ENCODE data around the gene CCSAP. TPM values are rescaled to one million over a fixed set of nuclear protein-coding genes. Genes with fewer than 3 reads are reported as not detected.
"Not testable (repeated sequence)": the region's sequence is repeated elsewhere in the genome, so short reads cannot be mapped to it uniquely, and the experiment has no call there.

Gene CCSAP
- total RNA-seq, 2 experiments from 2014 or later = 7.9 to 8.4 TPM

DNA sequence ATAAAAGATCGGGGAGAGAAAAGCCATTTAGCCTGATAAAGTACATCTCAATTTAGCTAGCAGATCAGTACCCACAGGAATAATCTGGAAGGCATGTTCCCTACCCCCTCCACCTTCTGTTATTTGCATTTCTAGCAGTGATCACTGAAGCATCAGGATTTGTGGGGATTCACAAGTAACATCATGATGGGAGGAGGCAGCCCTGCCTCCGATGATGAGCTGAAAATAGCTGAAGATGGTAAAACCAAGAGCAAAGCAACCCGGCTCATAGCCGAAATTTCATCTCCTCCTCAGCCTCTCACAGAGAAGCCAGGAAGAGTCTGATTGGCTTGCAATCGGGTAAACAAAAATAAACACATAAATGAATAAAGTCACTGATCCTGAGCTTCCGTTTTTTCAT lies 2.4 kb downstream of the CCSAP start:
- no peak for DNase-seq
- intact Hi-C loops (cut with DNase I, micrococcal nuclease) = loop anchor here (5.0 to 10.0 kb wide), 4 partner anchors 53 to 1637 kb away; partner anchors contain the start of genes ARV1 (in 1 of the 2), RNF187 (in 1 of the 2) and TTC13 (in 1 of the 2)
- H3K4me3 Mint-ChIP-seq = peak overlapping the region; percentile 88
- ATAC-seq = no peak
- peak overlapping the region; percentile 27 for H3K27ac Mint-ChIP-seq
- H3K36me3 Mint-ChIP-seq (ENCODE audit: low read depth) = peaks cover 6% of the 10 kb centered on the region
- H3K9me3 Mint-ChIP-seq (ENCODE audit: low read depth) = peaks cover 2% of the 10 kb centered on the region
- peaks cover 45% of the 10 kb centered on the region for H3K4me1 Mint-ChIP-seq
- H3K27me3 Mint-ChIP-seq = peaks cover 9% of the 10 kb centered on the region
- POLR2A ChIA-PET = no interaction called here
- CTCF ChIA-PET = interaction anchor here (0.6 to 1.0 kb wide), 4 partner anchors 9 to 1615 kb away, joined by 3 to 4 read pairs (median 3); no protein-coding TSS in a partner anchor

DNA sequence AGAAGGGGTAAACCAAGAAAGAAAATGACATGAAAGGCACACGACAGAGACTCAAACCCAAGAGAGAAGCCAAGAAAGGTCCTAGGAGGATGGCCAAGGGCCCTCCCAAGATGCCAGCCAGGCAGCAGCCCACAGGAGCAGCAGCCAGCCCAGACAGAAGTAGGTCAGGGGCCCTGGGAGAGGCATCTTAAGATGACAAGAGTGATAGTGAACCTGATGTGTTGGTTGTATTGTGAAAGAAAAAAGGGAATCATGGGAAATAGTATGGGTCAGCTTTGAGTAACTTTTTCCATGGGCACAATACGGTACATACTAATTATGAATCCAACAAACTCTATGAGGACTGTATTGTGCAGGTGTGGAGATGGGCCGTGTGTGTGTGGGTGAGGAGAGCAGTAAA lies 3.3 kb downstream of the CCSAP start:
- DNase-seq (peak; percentile 53), ATAC-seq (peak; percentile 31)
- H3K4me3 Mint-ChIP-seq = peak overlapping the region; percentile 88
- H3K9me3 Mint-ChIP-seq (ENCODE audit: low read depth) = no peaks in the 10 kb centered on the region
- H3K27ac Mint-ChIP-seq = peak overlapping the region; percentile 11
- CTCF ChIA-PET = no interaction called here
- peaks cover 2% of the 10 kb centered on the region for H3K27me3 Mint-ChIP-seq
- peaks cover 9% of the 10 kb centered on the region for H3K36me3 Mint-ChIP-seq (ENCODE audit: low read depth)
- intact Hi-C loops (cut with DNase I, micrococcal nuclease) = no loop called here
- H3K4me1 Mint-ChIP-seq = peaks cover 45% of the 10 kb centered on the region
- POLR2A ChIA-PET = no interaction called here

DNA sequence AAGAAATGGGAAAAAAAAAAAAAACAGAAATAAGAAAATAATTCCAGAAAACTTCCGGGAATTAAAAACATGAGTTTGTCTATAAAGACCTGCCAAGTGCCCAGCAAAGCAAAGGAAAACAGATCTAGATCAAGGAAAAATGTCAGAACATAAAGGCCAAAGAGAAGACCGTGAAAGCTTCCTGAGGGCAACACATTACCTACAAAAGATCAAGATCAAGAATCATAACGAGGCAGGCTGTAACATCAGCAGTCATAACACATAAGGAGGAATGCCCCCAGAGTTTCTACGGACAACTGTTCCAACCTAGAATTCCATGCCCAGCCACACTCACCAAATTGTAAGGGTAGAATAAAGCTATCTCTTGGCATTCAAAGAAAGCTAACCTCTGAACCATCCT lies 3.8 kb downstream of the CCSAP start:
- Mint-ChIP-seq H3K4me1 (peaks cover 45% of the 10 kb centered on the region), H3K9me3 (ENCODE audit: low read depth) (peaks cover 2% of the 10 kb centered on the region), H3K27ac (peak overlapping the region; percentile 11), H3K4me3 (peak overlapping the region; percentile 88), H3K27me3 (no peaks in the 10 kb centered on the region), H3K36me3 (ENCODE audit: low read depth) (peaks cover 12% of the 10 kb centered on the region)
- POLR2A ChIA-PET = interaction anchor here (0.6 to 0.7 kb wide), 2 partner anchors 84 to 216 kb away, joined by 4 to 6 read pairs; no protein-coding TSS in a partner anchor
- CTCF ChIA-PET = interaction anchor here (0.7 kb wide), 1 partner anchor 113 kb away, joined by 3 read pairs; no protein-coding TSS in a partner anchor
- ATAC-seq (no peak), DNase-seq (no peak)
- intact Hi-C loops (cut with DNase I, micrococcal nuclease) = no loop called here

DNA sequence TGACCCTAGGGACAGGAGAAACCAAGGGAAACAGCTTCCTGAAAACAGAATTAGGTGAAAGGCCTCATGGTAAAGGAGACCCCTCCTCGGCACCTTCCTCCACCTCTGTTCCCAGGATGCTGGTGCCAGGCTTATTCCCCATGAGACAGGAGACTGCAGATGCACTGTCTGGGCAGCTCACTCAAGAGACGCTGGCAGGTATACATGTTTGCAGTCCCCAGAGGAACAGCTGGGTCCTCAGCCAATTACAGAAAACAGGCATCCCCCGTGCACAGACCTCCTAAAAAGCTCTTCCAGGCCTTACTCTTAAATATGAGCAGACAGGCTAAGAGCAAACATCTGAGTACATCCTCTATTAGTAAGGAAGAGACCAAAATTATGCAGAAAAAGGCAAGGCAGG lies 6.5 kb downstream of the CCSAP start:
- Mint-ChIP-seq H3K36me3 (ENCODE audit: low read depth) (peaks cover 12% of the 10 kb centered on the region), H3K27ac (no peak overlapping the region), H3K9me3 (ENCODE audit: low read depth) (peaks cover 2% of the 10 kb centered on the region), H3K4me1 (peaks cover 34% of the 10 kb centered on the region), H3K4me3 (no peak overlapping the region), H3K27me3 (no peaks in the 10 kb centered on the region)
- ATAC-seq = no peak
- no peak for DNase-seq
- ChIA-PET CTCF (interaction anchor here (0.6 kb wide), 2 partner anchors 148 to 1171 kb away, joined by 3 read pairs; no protein-coding TSS in a partner anchor), POLR2A (no interaction called here)
- intact Hi-C loops (cut with DNase I, micrococcal nuclease) = no loop called here

DNA sequence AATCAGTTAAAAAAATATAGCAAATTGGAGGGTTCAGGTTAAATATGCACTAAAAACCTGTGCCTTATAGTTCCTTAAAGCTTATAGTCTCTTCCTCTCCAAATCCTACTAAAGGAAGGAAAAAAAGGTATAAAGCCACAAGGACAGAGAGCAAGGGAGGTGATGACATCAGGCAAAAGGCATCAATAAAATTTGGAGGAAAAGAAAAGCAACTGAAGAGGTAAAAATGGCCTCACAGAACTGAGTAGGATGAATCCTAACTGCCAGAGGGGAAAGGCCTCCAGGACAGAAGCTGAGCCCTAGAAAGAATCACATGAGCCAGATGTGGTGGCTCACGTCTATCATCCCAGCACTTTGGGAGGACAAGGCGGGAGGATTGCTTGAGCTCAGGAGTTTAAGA lies 8.1 kb downstream of the CCSAP start:
- H3K27me3 Mint-ChIP-seq = no peaks in the 10 kb centered on the region
- ATAC-seq (no peak), DNase-seq (no peak)
- H3K4me1 Mint-ChIP-seq = peaks cover 24% of the 10 kb centered on the region
- peaks cover 2% of the 10 kb centered on the region for H3K9me3 Mint-ChIP-seq (ENCODE audit: low read depth)
- POLR2A ChIA-PET = no interaction called here
- H3K4me3 Mint-ChIP-seq = no peak overlapping the region
- H3K36me3 Mint-ChIP-seq (ENCODE audit: low read depth) = peaks cover 7% of the 10 kb centered on the region
- H3K27ac Mint-ChIP-seq = no peak overlapping the region
- CTCF ChIA-PET = interaction anchor here (1.3 kb wide), 1 partner anchor 14 kb away, joined by 3 read pairs; no protein-coding TSS in a partner anchor
- intact Hi-C loops (cut with DNase I, micrococcal nuclease) = no loop called here

DNA sequence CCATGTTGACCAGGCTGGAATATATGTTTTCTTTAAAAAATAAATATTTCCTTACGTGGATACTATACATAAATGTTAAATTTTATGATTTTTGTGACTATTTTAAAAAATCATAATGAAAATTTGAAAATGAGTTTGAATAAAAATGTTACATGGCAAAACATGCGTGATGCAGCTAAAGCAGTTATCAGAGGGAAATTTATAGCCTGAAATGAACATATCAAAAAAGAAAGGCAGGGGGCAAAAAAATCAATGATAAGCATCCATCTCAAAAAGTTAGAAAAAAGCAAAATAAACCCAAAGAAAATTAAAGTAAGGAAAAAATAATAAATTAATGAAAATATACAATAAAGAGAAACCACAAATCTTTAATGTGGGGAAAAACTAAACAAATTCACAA lies 8.6 kb downstream of the CCSAP start:
- Mint-ChIP-seq H3K4me3 (no peak overlapping the region), H3K27ac (no peak overlapping the region), H3K27me3 (no peaks in the 10 kb centered on the region), H3K36me3 (ENCODE audit: low read depth) (peaks cover 7% of the 10 kb centered on the region), H3K9me3 (ENCODE audit: low read depth) (peaks cover 2% of the 10 kb centered on the region), H3K4me1 (peaks cover 19% of the 10 kb centered on the region)
- ChIA-PET POLR2A (no interaction called here), CTCF (interaction anchor here (1.3 kb wide), 1 partner anchor 14 kb away, joined by 3 read pairs; no protein-coding TSS in a partner anchor)
- intact Hi-C loops (cut with DNase I, micrococcal nuclease) = no loop called here
- DNase-seq = no peak
- ATAC-seq = no peak

DNA sequence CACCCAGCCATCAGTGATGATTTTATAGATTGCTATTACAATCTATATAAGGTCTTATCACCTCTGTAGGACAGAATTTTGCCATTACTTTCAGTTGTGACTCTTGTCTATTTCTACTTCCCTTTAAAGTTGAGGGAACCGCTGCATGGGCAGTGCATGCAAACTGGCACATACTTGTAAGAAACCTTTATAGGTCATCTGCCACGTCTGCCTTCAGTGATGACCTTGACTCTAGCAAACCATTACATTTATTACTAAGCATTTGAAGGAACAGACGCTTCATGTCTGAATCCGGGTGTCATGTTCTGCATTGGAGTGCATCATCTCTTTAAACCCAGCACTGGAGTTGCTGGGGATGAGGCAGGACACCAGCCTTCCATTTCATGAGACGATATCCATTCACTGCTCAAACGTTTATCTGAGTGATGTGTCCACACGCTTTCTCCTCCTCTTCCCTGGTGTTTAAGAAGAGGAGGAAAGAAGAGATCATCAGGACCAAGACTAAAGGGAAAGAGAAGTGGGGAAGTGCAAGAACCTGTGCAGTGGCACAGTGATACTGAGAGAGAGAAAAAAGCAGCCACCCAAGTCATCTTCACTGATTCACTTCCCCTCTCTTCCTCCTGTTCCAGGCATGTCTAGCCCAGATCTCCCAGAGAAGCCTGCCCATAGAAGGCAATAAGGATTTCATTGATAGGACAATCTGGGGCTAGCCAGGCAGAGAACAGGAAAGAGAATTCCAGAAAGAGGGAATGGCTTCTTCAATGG lies 14.1 kb downstream of the CCSAP start:
- intact Hi-C loops (cut with DNase I, micrococcal nuclease) = no loop called here

DNA sequence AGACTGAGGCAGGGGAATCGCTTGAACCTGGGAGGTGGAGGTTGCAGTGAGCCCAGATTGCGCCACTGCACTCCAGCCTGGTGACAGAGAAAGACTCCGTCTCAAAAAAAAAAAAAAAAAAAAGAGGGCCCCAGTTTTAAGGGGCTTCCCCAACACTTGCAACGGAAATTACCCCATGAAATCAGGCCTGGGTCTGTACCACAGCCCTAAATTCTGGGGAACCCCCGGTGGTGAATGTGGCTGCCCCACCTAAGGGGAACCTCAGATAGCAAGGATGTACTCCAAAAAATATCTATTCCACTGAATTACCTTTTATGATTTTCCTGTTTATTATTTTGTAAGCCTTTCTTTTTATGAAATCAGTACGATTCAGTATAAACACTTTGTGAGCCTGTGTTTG lies 15.1 kb downstream of the CCSAP start:
- H3K4me3 Mint-ChIP-seq; H3K27me3 Mint-ChIP-seq; H3K27ac Mint-ChIP-seq; H3K9me3 Mint-ChIP-seq (ENCODE audit: low read depth); POLR2A ChIA-PET; intact Hi-C loops (cut with DNase I, micrococcal nuclease): not testable (repeated sequence)
- CTCF ChIA-PET = interaction anchor here (0.7 kb wide), 1 partner anchor 47 kb away, joined by 4 read pairs; no protein-coding TSS in a partner anchor
- DNase-seq (peak; percentile 25), ATAC-seq (peak; percentile 26)
- H3K4me1 Mint-ChIP-seq = peaks cover 16% of the 10 kb centered on the region
- H3K36me3 Mint-ChIP-seq (ENCODE audit: low read depth) = peaks cover 18% of the 10 kb centered on the region

More for the DNA sequence above, 14.1 kb downstream of the CCSAP start:
- ATAC-seq (no peak), DNase-seq (no peak)
- no peaks in the 10 kb centered on the region for H3K27me3 Mint-ChIP-seq
- CTCF ChIA-PET = no interaction called here
- no peaks in the 10 kb centered on the region for H3K9me3 Mint-ChIP-seq (ENCODE audit: low read depth)
- POLR2A ChIA-PET = no interaction called here
- H3K36me3 Mint-ChIP-seq (ENCODE audit: low read depth) = peaks cover 16% of the 10 kb centered on the region
- H3K27ac Mint-ChIP-seq = no peak overlapping the region
- no peak overlapping the region for H3K4me3 Mint-ChIP-seq
- H3K4me1 Mint-ChIP-seq = peaks cover 16% of the 10 kb centered on the region

DNA sequence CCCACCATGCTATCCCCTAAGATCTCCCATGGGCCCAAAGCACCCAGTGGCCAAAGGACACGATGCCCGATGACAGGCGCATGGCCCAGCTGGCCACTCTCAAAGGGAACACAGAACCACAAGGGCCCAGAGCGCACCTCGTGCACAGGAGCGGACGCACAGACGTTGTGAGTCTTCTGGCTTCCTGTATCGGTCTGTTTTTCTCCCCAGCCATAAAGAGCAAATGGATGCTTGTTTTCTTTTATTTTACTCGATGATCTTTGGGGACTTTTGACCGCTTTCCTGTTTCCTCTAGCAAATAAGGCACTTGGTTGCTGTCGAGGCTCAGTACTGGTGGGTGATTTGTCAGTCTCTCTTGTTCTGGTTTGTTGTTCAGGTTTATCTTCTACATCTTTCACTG lies 16.2 kb downstream of the CCSAP start:
- ChIA-PET POLR2A (no interaction called here), CTCF (no interaction called here)
- Mint-ChIP-seq H3K36me3 (ENCODE audit: low read depth) (peaks cover 18% of the 10 kb centered on the region), H3K4me1 (peaks cover 16% of the 10 kb centered on the region), H3K9me3 (ENCODE audit: low read depth) (no peaks in the 10 kb centered on the region), H3K27ac (no peak overlapping the region), H3K4me3 (no peak overlapping the region), H3K27me3 (no peaks in the 10 kb centered on the region)
- ATAC-seq (no peak), DNase-seq (no peak)
- intact Hi-C loops (cut with DNase I, micrococcal nuclease) = no loop called here

DNA sequence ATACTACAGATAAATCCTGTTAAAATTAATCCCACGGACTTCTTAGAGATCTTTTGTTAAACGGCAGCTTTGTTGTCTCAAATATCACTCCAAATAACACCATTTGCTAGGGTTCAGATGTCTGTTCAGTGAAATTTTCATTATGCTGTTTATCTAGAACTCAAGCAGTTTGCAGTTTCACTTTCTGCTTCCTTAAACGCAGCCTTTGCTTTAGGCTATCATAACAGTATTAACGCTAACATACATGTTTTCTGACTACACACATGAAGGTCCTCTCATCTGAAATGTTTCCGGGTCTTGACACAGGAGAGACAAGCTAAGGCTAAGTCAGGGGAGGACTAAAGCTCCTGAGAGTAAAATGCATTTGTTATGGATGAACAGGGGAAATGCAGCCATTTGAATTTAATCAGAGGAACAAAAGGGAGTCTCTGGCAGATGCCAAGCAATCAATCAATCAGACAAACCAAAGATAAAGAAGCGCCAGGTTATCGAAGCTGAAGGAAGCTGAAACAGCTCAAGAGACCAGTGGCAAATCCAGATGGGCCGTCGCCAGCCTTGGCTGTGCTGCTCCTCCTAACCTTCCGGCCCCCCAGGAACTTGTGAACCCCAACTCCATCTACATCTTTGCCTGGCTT lies 16.9 kb downstream of the CCSAP start:
- H3K4me3 Mint-ChIP-seq = no peak overlapping the region
- H3K27me3 Mint-ChIP-seq = no peaks in the 10 kb centered on the region

DNA sequence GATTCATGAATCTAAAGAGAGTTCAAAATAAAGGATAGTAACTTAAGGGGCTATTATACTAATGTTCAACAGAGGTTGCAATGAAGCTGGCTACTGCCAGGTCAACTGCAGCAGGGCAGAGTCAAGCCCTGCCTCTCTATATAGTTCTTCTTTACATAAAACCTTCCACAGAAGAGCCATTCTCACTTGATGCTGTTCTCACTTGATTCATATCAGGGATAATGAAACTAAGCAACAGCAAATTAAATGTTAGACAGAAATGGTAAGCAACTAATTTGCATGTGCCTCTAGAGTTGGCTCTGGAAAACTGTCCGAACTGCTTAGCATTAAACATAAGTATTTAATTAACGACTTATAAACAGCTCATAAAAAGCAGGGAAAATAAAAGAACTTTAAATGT lies 17.4 kb downstream of the CCSAP start:
- no peak for ATAC-seq
- POLR2A ChIA-PET = no interaction called here
- H3K4me1 Mint-ChIP-seq = peaks cover 16% of the 10 kb centered on the region
- peaks cover 18% of the 10 kb centered on the region for H3K36me3 Mint-ChIP-seq (ENCODE audit: low read depth)
- H3K9me3 Mint-ChIP-seq (ENCODE audit: low read depth) = no peaks in the 10 kb centered on the region
- DNase-seq = no peak
- no peak overlapping the region for H3K4me3 Mint-ChIP-seq
- no peaks in the 10 kb centered on the region for H3K27me3 Mint-ChIP-seq
- intact Hi-C loops (cut with DNase I, micrococcal nuclease) = no loop called here
- no peak overlapping the region for H3K27ac Mint-ChIP-seq
- CTCF ChIA-PET = interaction anchor here (0.7 kb wide), 1 partner anchor 26 kb away, joined by 3 read pairs; no protein-coding TSS in a partner anchor

More for the DNA sequence above, 16.9 kb downstream of the CCSAP start:
- Mint-ChIP-seq H3K36me3 (ENCODE audit: low read depth) (peaks cover 18% of the 10 kb centered on the region), H3K9me3 (ENCODE audit: low read depth) (no peaks in the 10 kb centered on the region), H3K27ac (peak overlapping the region; percentile 21), H3K4me1 (peaks cover 16% of the 10 kb centered on the region)
- intact Hi-C loops (cut with DNase I, micrococcal nuclease) = no loop called here
- ChIA-PET POLR2A (no interaction called here), CTCF (no interaction called here)
- no peak for DNase-seq
- no peak for ATAC-seq

All from activated CD4-positive, alpha-beta T cell treated with anti-CD3 and anti-CD28 coated beads for 36 hours (primary cell).